WTC11 (cell line): ENCODE results near the gene FOXA1.

Source experiments
- TEAD1 ChIP-seq: sonication (generic); formaldehyde crosslinking; IDR thresholded peaks from 2 replicates; pipeline ENCODE4 v1.8.0; 2022; ENCODE audit warnings: mild to moderate bottlenecking, missing genetic modification reagents
- TF ChIP-seq, protein P1 (sequence below): fragments of 200-600 bp; IDR thresholded peaks from 2 replicates; pipeline ENCODE4 v1.8.0; 2022; ENCODE audit warnings: antibody characterized with exemption
- TF ChIP-seq, protein P2 (sequence below): sonication (generic); formaldehyde crosslinking; IDR thresholded peaks from 2 replicates; pipeline ENCODE4 v1.8.1; 2023; ENCODE audit warnings: mild to moderate bottlenecking, missing genetic modification reagents, moderate library complexity
- TF ChIP-seq, protein P3 (sequence below): sonication (generic); formaldehyde crosslinking; IDR thresholded peaks from 2 replicates; pipeline ENCODE4 v1.8.1; 2022; ENCODE audit warnings: low read depth, mild to moderate bottlenecking, moderate library complexity, missing genetic modification reagents, borderline replicate concordance

DNA sequence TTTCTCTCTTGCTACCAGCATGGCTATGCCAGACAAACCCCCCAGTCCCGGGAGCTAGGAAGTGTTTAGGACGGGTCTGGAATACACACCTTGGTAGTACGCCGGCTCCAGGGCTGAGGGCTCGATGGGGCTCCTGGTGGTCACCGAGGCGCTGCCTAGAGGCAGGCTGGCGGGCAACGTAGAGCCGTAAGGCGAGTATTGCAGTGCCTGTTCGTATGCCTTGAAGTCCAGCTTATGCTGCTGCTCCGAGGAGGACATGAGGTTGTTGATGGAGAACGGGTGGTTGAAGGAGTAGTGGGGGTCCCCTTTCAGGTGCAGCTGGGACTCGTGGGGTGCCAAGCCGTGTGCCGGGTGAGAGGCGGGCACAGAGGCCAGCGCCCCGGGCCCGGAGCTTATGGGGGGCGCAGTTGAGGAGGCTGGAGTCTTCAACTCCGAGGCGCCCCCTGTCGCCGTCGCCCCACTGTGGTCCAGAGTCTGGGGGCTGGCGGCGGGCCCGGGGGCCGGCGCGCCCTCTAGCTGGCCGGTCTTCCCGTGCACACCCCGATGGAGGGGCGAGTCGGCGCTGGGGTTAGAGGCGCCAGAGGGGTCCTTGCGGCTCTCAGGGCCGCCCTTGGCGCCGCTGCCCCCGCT is 3.6 kb downstream of the FOXA1 start:
- TF ChIP-seq, protein P1, sequence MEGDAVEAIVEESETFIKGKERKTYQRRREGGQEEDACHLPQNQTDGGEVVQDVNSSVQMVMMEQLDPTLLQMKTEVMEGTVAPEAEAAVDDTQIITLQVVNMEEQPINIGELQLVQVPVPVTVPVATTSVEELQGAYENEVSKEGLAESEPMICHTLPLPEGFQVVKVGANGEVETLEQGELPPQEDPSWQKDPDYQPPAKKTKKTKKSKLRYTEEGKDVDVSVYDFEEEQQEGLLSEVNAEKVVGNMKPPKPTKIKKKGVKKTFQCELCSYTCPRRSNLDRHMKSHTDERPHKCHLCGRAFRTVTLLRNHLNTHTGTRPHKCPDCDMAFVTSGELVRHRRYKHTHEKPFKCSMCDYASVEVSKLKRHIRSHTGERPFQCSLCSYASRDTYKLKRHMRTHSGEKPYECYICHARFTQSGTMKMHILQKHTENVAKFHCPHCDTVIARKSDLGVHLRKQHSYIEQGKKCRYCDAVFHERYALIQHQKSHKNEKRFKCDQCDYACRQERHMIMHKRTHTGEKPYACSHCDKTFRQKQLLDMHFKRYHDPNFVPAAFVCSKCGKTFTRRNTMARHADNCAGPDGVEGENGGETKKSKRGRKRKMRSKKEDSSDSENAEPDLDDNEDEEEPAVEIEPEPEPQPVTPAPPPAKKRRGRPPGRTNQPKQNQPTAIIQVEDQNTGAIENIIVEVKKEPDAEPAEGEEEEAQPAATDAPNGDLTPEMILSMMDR: no peak; the same call in 1 of the 2 replicates
- TF ChIP-seq, protein P2, sequence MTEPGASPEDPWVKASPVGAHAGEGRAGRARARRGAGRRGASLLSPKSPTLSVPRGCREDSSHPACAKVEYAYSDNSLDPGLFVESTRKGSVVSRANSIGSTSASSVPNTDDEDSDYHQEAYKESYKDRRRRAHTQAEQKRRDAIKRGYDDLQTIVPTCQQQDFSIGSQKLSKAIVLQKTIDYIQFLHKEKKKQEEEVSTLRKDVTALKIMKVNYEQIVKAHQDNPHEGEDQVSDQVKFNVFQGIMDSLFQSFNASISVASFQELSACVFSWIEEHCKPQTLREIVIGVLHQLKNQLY: no peak
- TF ChIP-seq, protein P3, sequence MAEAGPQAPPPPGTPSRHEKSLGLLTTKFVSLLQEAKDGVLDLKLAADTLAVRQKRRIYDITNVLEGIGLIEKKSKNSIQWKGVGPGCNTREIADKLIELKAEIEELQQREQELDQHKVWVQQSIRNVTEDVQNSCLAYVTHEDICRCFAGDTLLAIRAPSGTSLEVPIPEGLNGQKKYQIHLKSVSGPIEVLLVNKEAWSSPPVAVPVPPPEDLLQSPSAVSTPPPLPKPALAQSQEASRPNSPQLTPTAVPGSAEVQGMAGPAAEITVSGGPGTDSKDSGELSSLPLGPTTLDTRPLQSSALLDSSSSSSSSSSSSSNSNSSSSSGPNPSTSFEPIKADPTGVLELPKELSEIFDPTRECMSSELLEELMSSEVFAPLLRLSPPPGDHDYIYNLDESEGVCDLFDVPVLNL (CRISPR knock-in tag): no peak
- no peak for TF ChIP-seq TEAD1 (CRISPR knock-in tag)
